HG03025 (cell line): ENCODE measurements around the gene PGS1.

Experiments
- ATAC-seq: cut with Tn5 transposase; IDR thresholded peaks from one replicate; pipeline ENCODE4 v1.9.1; 2021; ENCODE audit warnings: mild to moderate bottlenecking, moderate library complexity; ENCODE audit not compliant: unreplicated experiment, low FRiP score

Gene PGS1

GRCh38 chr17:78384479-78385175 lies 6.2 kb downstream of the PGS1 start:
- no peak for ATAC-seq

- no peak for ATAC-seq
These were observed 9.8 kb downstream of the PGS1 start for GRCh38 chr17:78387977-78388941.

GRCh38 chr17:78390241-78391050 lies 12.0 kb downstream of the PGS1 start:
- no peak for ATAC-seq

- ATAC-seq, result no peak
These were observed 12.6 kb downstream of the PGS1 start for GRCh38 chr17:78391051-78391431.

GRCh38 chr17:78391843-78392242 lies 13.4 kb downstream of the PGS1 start:
- ATAC-seq, result no peak

- no peak for ATAC-seq
These were observed 13.8 kb downstream of the PGS1 start for GRCh38 chr17:78392295-78392694.

- no peak for ATAC-seq
These were observed 15.1 kb downstream of the PGS1 start for GRCh38 chr17:78393575-78393974.

GRCh38 chr17:78394209-78394608 lies 15.8 kb downstream of the PGS1 start:
- no peak for ATAC-seq

- no peak for ATAC-seq
These were observed 16.7 kb downstream of the PGS1 start for GRCh38 chr17:78395155-78395554.

- no peak for ATAC-seq
These were observed 18.2 kb downstream of the PGS1 start for GRCh38 chr17:78396441-78397337.

- no peak for ATAC-seq
These were observed 19.2 kb downstream of the PGS1 start for GRCh38 chr17:78397681-78398101.

GRCh38 chr17:78398390-78398789 lies 19.9 kb downstream of the PGS1 start:
- no peak for ATAC-seq

- no peak for ATAC-seq
These were observed 20.7 kb downstream of the PGS1 start for GRCh38 chr17:78399028-78399692.

GRCh38 chr17:78399693-78400144 lies 21.3 kb downstream of the PGS1 start:
- ATAC-seq, result no peak

- ATAC-seq, result no peak
These were observed 22.3 kb downstream of the PGS1 start for GRCh38 chr17:78400581-78401240.

GRCh38 chr17:78401246-78401645 lies 22.8 kb downstream of the PGS1 start:
- ATAC-seq, result no peak

- no peak for ATAC-seq
These were observed 23.4 kb downstream of the PGS1 start for GRCh38 chr17:78401891-78402290.

GRCh38 chr17:78403822-78404221 lies 25.4 kb downstream of the PGS1 start:
- no peak for ATAC-seq

- ATAC-seq, result no peak
These were observed 27.9 kb downstream of the PGS1 start for GRCh38 chr17:78406396-78406795.
